IPS DF 4.7 (cell line): Measurements from ENCODE around the gene NIPBL.
"Not testable (repeated sequence)": the region's sequence is repeated elsewhere in the genome, so short reads cannot be mapped to it uniquely, and the experiment has no call there.

Experiments
- DNase-seq: peaks from one replicate; pipeline ENCODE4 v3.0.0-alpha.2; 2013; ENCODE audit warnings: low spot score; ENCODE audit errors: extremely low read depth

The NIPBL gene

DNA sequence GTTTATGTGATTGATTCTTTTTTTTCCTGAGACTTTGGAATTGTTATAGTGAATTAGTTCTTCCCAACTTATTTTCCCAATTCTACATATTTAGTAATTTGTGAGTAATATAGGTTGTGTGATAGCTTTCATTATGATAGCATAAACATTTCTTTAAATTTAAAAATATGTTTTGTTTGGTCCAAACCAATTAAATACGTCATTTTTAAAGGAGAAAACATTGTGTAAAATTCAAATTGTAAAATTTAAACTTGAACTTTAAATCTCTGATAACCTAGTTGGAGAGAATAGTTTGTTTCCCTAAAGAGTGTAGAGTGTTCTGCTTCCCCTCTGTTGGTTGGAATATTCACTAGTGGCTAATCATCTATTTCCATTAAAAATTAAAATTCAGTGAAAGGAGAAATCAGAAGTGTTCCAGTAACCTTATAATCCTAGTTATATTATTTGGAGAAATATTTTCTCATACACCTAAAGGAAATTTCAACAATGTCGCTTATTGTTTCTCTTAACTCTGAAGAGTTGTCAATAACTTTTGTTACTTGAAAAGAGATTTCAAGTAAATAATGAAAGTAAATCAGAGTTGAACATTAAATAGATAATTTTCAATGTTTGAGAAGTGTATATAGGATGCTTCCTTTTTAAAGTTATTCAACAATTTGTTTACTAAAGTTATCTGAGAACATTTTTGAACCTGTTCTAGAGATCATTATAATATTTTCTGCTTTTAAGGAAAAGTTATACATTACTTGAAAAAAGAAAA, 2.9 kb downstream of the NIPBL start:
- DNase-seq = no peak

DNA sequence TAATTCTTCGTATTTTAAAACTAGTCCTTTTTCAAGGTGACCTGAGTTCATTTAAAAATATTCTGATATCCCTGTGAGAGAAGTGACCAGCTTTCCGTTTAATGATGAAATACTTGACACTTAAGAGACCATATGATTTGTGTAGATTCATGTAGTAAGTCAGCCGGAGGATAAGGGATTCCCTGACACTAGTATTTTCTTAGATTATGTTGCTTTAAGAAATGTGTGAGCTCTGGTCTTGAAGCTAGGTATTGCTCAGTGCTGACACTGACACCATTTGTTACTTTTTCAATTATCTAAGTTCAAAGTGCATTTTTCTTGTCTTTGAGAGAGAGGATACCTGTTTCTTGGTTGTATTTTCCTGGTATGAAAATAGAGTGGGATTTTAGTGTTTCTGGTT, 4.2 kb downstream of the NIPBL start:
- DNase-seq = no peak

DNA sequence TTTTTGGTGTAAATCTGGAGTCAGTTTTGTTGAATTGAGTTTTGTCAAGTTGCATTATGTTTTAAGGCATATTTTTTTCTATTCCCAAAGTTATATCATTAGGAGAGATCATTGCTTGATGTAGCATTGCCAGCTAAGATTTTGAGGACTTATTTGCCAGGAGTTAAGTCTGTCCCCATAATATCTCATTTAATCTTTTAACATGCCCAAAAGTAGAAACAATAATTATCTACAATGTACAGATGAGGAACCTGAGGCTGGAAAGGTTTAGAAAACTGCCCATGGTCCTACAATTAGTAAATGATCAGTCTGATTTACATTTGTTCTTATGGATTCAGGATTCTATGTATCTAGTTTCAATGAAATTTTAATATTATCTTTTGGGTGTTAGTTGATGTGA, 4.7 kb downstream of the NIPBL start:
- no peak for DNase-seq

GRCh38 chr5:36881807-36882206, 5.2 kb downstream of the NIPBL start:
- DNase-seq = no peak

DNA sequence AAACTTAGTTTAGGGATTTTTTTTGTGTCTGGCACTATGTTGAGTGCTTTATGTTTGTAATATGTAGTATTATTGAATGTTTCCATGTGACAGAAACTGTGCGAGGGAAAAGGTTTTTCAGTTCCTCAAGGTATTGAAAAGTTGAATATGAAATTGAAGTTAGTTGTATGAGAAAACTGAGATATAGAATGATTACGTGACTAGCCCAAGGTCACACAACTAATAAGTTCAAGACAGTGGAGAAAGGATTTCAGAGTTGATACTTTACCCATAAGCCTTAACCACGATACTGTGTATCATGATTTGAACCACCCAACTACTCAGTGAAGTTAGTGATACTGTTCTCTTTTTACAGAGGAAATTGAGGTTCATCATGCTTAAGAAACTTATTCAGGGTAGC, 5.7 kb downstream of the NIPBL start:
- no peak for DNase-seq

DNA sequence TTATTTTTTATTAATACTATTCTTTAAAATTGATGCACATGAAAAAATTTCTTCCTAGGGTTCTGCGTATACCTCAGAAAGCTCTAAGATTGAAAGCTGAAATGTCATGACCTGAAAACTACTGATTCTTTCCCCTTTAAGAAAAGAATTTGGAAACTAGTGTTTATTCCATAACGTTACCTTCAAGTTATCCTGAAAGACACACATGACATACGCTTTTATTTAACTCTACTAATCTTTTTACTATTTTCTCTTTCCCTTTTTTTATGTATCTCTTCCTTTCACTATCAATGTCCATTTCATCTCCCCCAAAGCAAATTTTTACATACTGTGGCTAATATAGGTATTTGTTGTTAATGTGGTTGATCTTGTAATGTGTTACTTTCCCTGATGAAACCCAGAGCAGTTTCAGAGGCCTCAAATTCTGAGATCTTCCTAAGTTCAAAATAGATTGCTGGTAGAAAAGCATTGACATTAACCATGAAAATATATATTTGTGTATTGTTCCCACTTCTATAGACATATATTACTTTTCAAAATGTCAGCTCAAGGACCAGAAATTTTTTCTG, 7.4 kb downstream of the NIPBL start:
- no peak for DNase-seq

GRCh38 chr5:36885149-36885548, 8.6 kb downstream of the NIPBL start:
- DNase-seq = no peak

DNA sequence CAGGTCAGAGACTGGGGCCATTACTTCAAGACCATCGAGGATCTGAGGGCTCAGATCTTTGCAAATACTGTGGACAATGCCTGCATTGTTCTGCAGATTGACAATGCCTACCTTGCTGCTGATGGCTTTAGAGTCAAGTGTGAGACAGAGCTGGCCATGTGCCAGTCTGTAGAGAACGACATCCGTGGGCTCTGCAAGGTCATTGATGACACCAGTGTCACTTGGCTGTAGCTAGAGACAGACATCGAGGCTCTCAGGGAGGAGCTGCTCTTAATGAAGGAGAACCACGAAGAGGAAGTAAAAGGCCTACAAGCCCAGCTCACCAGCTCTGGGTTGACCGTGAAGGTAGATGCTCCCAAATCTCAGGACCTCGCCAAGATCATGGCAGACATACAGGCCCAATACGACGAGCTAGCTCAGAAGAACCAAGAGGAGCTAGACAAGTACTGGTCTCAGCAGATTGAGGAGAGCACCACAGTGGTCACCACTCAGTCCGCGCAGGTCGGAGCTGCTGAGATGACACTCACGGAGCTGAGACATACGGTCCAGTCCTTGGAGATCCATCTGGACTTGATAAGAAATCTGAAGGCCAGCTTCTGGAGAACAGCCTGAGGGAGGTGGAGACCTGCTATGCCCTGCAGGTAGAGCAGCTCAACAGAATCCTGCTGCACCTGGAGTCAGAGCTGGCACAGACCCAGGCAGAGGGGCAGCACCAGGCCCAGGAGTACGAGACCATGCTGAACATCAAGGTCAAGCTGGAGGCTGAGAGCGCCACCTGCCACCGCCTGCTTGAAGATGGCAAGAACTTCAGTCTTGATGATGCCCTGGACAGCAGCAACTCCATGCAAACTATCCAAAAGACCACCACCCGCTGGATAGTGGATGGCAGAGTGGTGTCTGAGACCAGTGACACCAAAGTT, 9.3 kb downstream of the NIPBL start:
- DNase-seq = no peak

GRCh38 chr5:36886791-36887190, 10.2 kb downstream of the NIPBL start:
- DNase-seq = no peak

DNA sequence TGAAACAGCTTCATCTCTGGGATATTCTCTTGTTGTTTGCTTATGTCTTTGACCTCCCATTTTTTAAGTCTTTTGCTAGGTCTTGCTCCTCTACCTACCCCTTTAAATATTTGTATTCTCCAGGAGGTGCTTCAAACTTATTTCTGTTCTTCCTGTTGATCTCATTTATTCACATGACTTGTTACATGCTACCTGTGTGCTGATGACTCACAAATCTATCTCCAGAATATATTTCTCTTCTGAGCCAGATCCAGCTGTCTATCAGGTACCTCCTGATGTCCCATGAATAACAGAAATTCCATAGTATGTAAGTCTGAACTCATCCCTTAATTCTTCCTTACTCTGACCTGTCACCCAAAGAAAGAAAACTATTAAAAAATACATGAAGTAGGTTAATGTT, 11.0 kb downstream of the NIPBL start:
- DNase-seq = no peak

DNA sequence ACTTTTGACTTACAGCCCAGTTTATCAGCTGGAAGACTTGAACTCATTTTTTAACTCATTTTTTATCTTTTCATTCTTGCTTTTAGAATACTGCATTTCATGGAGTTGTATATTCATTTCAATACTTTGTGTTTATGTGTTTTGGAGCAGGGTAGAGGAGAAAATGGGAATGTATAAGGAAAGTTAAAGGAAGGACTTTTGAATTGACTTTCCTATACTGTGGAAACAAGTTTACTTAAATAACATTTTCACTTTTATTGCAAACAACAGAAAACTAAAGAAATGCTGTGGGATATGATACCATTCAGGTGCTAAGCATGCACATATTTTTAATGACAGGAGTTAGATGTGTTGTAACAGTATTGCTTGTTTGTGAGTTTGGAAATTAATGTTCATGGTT, 11.7 kb downstream of the NIPBL start:
- no peak for DNase-seq

DNA sequence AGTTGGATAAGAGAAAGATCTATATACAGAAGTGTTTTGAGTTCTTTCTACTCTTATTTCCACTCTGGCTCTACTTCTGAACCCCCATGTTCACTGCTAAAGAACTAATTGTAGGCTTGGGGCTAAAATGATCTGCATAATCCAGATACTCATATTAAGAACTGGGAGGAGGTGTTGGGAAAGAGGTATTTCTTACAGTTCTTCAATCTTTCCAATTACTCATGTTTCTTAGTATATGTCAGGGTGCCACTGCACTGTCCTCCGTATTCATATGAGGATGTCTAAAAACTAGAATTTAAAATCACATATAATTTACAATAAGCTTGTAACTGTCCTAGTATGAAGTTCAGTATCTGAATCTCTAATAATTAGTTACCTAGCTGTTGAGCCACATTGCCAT, 12.7 kb downstream of the NIPBL start:
- no peak for DNase-seq

DNA sequence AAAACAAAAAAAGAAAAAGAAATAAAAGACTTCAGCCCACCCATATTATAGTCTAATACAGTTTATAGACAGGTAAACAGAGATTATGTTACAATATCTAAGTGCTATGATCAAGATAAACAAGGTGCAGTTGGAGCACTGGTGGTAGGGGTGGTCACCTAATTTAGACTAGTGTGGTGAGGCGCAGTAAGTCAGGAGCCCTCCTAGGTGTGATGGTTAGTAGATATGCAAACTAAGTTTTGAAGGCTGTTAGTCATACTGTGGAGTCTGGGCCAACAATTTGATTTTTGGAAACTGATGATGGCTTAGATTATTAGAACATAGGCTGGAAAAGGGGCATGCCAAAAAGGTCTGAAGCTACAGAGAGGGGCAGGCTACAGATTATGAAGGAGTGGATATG, 14.7 kb downstream of the NIPBL start:
- no peak for DNase-seq

- DNase-seq = not testable (repeated sequence)
Observed at GRCh38 chr5:36892085-36892830, 15.7 kb downstream of the NIPBL start.

GRCh38 chr5:36894954-36895353, 18.4 kb downstream of the NIPBL start:
- DNase-seq = no peak

GRCh38 chr5:36896476-36896875, 19.9 kb downstream of the NIPBL start:
- no peak for DNase-seq

DNA sequence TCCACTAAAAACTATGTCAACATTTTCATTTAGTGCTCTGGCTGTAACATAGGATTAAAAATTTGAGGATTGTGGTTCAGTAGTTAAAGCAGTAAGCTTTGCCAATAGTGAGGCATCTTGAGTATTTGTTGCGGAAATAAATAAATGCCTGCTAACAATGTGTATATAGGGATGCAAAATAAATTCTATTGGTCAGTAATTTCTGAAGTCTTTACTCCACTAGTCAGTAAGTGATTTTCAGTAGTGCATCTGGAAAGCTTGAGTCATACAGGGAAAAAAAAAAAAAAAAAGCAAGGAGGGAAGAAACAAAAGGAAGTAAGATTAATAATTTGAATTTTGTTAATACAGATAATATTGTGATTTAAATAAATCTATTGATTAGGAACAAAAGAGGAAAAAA, 21.0 kb downstream of the NIPBL start:
- DNase-seq = no peak

DNA sequence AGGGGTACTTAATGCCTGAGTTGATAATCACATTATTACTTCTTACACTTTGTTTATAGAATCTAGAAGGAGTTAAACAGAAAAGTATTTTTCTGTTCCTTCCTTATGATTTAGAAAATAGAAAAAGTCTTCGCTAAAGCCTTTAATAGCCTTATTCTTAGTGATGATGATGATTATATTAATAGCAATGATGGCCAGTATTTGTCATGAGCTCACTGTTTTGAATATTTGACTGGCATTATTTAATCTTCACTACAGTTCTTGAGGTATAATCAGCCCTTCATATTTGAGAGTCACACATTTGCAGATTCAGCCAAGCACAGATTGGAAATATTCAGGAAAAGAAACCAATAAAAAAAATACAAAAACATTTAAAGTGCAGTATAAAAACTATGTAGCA, 23.3 kb downstream of the NIPBL start:
- no peak for DNase-seq

- no peak for DNase-seq
Observed at GRCh38 chr5:36900283-36900682, 23.7 kb downstream of the NIPBL start.

- not testable (repeated sequence) for DNase-seq
Observed at GRCh38 chr5:36901077-36901476, 24.5 kb downstream of the NIPBL start.

GRCh38 chr5:36901856-36902255, 25.3 kb downstream of the NIPBL start:
- no peak for DNase-seq

DNA sequence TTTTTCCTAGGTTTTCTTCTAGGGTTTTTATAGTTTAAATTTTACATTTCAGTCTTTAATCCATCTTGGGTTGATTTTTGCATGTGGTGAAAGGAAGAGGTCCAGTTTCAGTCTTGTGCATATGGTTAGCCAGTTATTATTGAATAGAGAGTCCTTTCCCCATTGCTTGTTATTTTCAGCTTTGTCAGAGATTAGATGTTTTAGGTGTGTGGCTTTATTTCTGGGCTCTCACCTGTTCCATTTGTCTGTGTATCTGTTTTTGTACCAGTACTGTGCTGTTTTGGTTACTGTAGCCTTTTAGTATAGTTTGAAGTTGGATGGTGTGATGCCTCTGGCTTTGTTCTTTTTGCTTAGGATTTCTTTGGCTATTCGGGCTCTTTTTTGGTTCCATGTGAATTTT, 25.8 kb downstream of the NIPBL start:
- DNase-seq = no peak
